NCI-H128 (cell line): ENCODE data around the gene SRC.

Experiments
- DNase-seq: peaks from one replicate; lab custom pipeline; 2025; ENCODE audit not compliant: unreplicated experiment; lab: John Stamatoyannopoulos, UW

Gene SRC

GRCh38 chr20:37423545-37423944 lies 77.6 kb downstream of the SRC start:
- DNase-seq, result no peak

- DNase-seq, result no peak
These were observed 78.3 kb downstream of the SRC start for GRCh38 chr20:37424062-37424851.

- DNase-seq, result no peak
These were observed 79.2 kb downstream of the SRC start for GRCh38 chr20:37425103-37425625.

- DNase-seq, result no peak
These were observed 80.2 kb downstream of the SRC start for GRCh38 chr20:37426106-37426505.

- DNase-seq, result no peak
These were observed 81.0 kb downstream of the SRC start for GRCh38 chr20:37426978-37427377.

- DNase-seq, result no peak
These were observed 84.1 kb downstream of the SRC start for GRCh38 chr20:37430044-37430443.

GRCh38 chr20:37430778-37431460 lies 85.0 kb downstream of the SRC start:
- no peak for DNase-seq

GRCh38 chr20:37431786-37432185 lies 85.8 kb downstream of the SRC start:
- no peak for DNase-seq

- no peak for DNase-seq
These were observed 86.7 kb downstream of the SRC start for GRCh38 chr20:37432606-37433005.

- no peak for DNase-seq
These were observed 89.7 kb downstream of the SRC start for GRCh38 chr20:37435607-37436006.

GRCh38 chr20:37436527-37437186 lies 90.7 kb downstream of the SRC start:
- no peak for DNase-seq

GRCh38 chr20:37437676-37438075 lies 91.7 kb downstream of the SRC start:
- no peak for DNase-seq

- DNase-seq, result no peak
These were observed 92.7 kb downstream of the SRC start for GRCh38 chr20:37438464-37439222.

GRCh38 chr20:37439223-37439933 lies 93.4 kb downstream of the SRC start:
- DNase-seq, result no peak

GRCh38 chr20:37441023-37441422 lies 95.1 kb downstream of the SRC start:
- DNase-seq, result no peak

- no peak for DNase-seq
These were observed 96.6 kb downstream of the SRC start for GRCh38 chr20:37442547-37442946.

GRCh38 chr20:37442986-37443385 lies 97.0 kb downstream of the SRC start:
- no peak for DNase-seq

GRCh38 chr20:37443596-37443995 lies 97.7 kb downstream of the SRC start:
- no peak for DNase-seq

GRCh38 chr20:37445041-37445440 lies 99.1 kb downstream of the SRC start:
- DNase-seq, result no peak

GRCh38 chr20:37446286-37447032 lies 100.5 kb downstream of the SRC start:
- no peak for DNase-seq
